Jurkat, Clone E6-1 (cell line): ENCODE results near the gene CYP4V2.
"Not testable (repeated sequence)": the region's sequence is repeated elsewhere in the genome, so short reads cannot be mapped to it uniquely, and the experiment has no call there.

Experiments used
- DNase-seq: peaks from one replicate; pipeline ENCODE4 v3.0.0-alpha.2; 2011; ENCODE audit warnings: low read depth, low spot score
- H3K4me3 ChIP-seq: 2 replicates; pipeline ENCODE4 v1.5.1; 2011; ENCODE audit warnings: mild to moderate bottlenecking, low read length, control low read depth, moderate library complexity

CYP4V2 gene

DNA sequence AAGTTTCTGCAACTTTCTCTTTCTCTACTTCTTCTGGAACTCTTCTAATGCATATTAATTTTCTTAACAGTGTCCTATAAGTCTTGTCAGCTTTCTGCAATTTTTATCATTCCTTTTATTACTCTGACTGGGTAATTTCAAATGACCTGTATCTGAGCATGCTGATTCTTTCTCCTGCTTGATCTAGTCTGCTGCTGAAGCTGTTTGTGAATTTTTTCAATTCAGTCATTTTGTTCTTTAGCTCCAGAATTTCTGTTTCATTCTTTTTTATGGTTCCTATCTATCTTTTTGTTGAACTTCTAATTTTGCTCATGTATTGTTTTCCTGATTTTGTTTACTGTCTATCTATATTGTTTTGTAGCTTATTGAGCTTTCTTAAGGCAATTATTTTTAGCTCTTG, 34.5 kb downstream of the CYP4V2 start:
- H3K4me3 ChIP-seq: no peak overlapping the region
- DNase-seq: no peak

- no peak overlapping the region for H3K4me3 ChIP-seq
- DNase-seq: no peak
Observed at GRCh38 chr4:186226521-186227189, 35.3 kb downstream of the CYP4V2 start.

- DNase-seq: no peak
- H3K4me3 ChIP-seq: no peak within 1 kb of the TSS
Observed at GRCh38 chr4:186227221-186227620, 35.9 kb downstream of the CYP4V2 start, which contains the start of gene KLKB1. Gene KLKB1 (plus strand): TSS chr4:186227507. CDS start chr4:186228196, 689 bp downstream.

GRCh38 chr4:186227744-186228513, 36.6 kb downstream of the CYP4V2 start:
- no peak for DNase-seq
- H3K4me3 ChIP-seq: no peak overlapping the region

DNA sequence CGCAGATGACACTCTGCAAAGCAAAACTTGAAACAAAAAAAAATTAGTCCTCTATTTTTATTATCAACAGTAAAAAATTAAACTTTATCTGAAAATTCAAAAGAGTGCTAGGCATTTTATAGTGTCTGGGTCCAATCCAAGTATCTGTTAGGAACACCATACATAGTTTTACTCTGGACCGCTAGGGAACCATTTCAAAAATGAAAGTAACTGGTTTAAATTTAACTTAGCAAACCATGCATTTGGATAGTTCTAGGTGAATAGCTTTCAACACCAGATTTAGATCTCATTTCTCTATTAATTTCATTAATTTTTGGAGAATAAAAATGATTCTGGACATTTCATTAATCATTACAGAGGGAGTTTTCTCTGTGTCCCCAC, 37.1 kb downstream of the CYP4V2 start:
- H3K4me3 ChIP-seq: no peak overlapping the region
- no peak for DNase-seq

DNA sequence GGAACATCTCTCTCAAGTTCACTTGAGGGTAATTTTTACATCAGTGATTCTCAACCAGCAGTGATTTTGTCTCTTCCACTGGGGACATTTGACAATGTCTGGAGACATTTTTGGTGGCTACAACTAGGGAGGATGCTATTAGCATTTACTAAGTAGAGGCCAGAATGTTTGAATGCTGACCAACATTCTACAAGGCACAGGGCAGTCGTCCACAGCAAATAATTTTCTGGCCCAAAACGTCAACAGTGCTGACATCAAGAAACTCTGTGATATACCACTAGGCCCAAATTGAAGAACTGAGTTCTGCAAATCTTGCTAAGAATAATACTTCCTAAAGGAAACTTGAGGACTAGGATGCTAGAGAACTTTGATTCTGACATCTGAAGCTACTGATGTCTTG, 43.0 kb downstream of the CYP4V2 start:
- H3K4me3 ChIP-seq: no peak overlapping the region

DNA sequence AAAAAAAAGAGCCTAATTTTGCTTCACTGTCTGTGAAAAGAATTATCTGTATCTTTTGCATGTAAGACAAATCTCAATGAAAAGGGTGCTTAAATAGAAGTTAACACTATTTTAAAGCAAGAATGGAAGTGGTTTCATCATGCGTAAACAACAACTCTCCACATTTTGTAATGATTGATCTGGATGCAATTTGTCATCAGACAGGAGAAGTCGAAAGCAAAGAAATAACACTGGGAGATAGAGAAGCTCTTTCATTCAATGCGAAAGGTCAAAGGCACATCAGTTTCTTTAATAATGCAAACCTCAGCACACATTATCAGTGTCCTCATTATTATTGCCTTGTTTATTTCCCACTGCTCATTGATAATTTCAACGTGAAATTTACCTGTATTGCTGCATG, 44.8 kb downstream of the CYP4V2 start:
- no peak overlapping the region for H3K4me3 ChIP-seq
- DNase-seq: no peak

More for the DNA sequence above, 43.0 kb downstream of the CYP4V2 start:
- DNase-seq: no peak

- no peak for DNase-seq
- no peak overlapping the region for H3K4me3 ChIP-seq
Observed at GRCh38 chr4:186240452-186240847, 49.1 kb downstream of the CYP4V2 start.

GRCh38 chr4:186240848-186241491, 49.6 kb downstream of the CYP4V2 start:
- no peak overlapping the region for H3K4me3 ChIP-seq
- DNase-seq: no peak

DNA sequence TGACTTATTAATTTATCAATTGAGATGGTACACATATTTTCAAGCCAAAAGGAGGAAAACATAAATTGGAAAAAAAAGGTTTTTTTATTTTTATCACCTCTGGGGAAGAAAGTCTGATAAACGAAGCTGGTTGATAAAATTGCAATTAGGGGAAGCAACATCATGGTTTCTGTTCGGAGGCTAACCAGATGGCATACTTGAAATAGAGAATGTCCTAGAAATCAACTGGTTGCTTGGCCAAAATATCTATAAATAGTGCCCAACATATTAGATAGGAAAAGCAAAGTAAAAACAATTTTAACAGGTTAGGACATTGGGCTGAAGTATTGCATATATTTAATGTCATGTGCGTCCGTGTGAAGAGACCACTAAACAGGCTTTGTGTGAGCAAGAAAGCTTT, 50.2 kb downstream of the CYP4V2 start:
- DNase-seq: no peak
- H3K4me3 ChIP-seq: no peak overlapping the region

- DNase-seq, H3K4me3 ChIP-seq: not testable (repeated sequence)
Observed at GRCh38 chr4:186242031-186242430, 50.7 kb downstream of the CYP4V2 start.

DNA sequence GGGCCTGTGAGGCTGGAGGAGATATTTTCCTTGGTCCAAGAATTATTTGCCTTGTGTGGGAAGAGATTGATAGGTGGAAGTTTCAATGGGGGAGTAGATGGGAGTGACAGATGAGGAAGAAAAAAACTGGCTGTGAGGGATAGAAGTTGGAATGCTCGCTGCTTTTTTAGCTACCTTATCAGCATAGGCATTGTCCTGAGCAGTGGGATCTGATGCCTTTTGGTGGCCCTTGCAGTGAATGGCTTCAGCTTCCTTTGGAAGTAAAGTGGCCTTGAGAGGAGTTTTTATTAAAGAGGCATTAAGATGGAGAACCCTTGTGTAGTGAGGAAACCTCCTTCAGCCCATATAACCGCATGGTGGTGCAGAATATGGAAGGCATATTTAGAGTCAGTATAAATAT, 52.0 kb downstream of the CYP4V2 start:
- DNase-seq: no peak
- H3K4me3 ChIP-seq: no peak overlapping the region

GRCh38 chr4:186244835-186245234, 53.5 kb downstream of the CYP4V2 start:
- no peak for DNase-seq
- H3K4me3 ChIP-seq: no peak overlapping the region

- not testable (repeated sequence) for DNase-seq, H3K4me3 ChIP-seq
Observed at GRCh38 chr4:186247062-186247752, 55.8 kb downstream of the CYP4V2 start.

DNA sequence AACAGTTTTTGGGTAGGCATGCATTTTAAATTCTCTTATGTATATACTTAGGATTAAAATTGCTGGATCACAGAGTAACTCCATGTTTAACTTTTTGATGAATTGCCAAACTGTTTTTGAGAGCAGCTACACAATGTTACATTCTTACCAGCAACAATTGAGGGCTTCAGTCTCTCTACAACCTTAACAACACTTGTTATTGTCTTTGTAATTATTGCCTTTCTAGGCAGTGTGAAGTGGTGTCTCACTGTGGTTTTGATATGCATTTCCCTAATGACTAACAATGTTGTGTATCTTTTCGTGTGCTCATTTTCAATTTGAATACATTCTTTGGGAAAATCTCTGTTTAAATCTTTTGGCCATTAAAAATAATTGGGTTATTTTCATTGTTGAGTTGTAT, 57.3 kb downstream of the CYP4V2 start:
- no peak overlapping the region for H3K4me3 ChIP-seq
- DNase-seq: no peak

DNA sequence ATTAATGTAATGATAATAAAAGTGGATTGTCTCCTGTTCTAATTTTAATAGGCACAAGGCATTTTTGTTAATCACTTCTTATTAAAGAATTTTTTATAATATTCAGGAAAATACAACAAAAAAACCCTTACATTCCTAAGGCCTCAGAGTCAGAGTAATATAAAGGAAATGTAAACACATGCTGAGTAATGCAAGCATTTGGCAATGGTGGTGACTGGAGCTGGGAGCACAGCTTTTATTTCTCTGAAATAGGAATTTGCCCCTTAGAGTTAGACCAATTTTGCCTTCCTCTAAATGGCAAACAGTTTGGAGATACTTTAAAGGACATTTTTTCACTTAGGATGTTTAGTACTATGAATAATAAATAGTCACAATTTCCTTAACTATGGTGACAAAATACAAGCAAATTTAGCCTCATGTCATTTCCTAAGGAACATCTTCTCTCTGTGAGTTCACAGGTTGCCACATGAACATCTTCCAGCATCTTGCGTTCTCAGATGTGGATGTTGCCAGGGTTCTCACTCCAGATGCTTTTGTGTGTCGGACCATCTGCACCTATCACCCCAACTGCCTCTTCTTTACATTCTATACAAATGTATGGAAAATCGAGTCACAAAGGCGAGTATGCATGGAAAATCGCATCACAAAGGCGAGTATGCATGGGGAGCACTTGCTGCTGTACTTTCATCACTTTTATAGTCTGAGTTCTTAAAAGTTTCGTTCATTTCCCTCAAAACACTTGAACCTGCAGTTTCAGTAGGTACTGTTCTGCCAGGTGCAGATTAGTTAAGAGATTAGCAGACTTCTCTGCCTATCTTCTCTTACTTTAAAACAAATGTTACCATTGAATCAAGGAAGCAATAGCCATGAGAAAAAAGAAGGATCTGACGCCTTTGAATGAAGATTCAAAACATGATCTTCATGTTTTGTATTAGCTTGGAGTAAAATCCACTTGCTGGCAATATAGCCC, 58.7 kb downstream of the CYP4V2 start:
- no peak for DNase-seq

GRCh38 chr4:186250760-186251159, 59.4 kb downstream of the CYP4V2 start:
- no peak overlapping the region for H3K4me3 ChIP-seq

More for the DNA sequence above, 58.7 kb downstream of the CYP4V2 start:
- no peak overlapping the region for H3K4me3 ChIP-seq

DNA sequence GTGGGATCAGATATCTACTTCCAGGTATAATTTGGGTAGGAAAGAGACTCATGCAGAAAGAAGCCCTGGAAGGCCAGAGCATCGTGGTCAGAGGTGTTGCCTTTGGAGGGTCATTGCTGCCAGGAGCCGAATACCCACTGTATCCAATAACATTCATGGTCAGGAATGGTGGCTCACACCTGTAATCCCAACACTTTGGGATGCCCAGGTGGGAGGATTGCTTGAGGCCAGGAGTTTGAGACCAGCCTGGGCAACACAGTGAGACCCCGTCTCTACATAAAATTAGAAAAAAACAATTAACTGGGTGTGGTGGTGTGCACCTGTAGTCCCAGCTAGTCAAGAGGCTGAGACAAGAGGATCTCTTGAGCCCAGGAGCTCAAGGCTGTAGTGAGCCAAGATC, 63.8 kb downstream of the CYP4V2 start:
- DNase-seq: no peak
- H3K4me3 ChIP-seq: no peak overlapping the region

More at GRCh38 chr4:186250760-186251159, 59.4 kb downstream of the CYP4V2 start:
- DNase-seq: no peak
